ENCODE data around the gene NOS3. TPM values are rescaled to one million over a fixed set of nuclear protein-coding genes. Genes with fewer than 3 reads are reported as not detected.

Gene NOS3
- total and polyA plus RNA-seq, 7 donors = 1.4 to 13.2 (median 5.8) TPM

DNA sequence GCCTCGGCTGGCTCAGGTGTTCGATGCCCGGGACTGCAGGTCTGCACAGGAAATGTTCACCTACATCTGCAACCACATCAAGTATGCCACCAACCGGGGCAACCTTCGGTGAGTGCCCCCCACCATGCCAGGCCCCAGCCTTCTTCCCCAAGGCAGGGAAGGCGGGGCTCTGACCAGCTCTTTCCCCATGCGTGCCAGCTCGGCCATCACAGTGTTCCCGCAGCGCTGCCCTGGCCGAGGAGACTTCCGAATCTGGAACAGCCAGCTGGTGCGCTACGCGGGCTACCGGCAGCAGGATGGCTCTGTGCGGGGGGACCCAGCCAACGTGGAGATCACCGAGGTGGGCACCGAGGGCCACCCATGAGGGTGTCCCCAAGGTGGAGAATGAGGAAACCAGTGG lies 7.5 kb downstream of the NOS3 start:
- H3K4me1 ChIP-seq = no peaks in the 10 kb centered on the region
- no peak for ATAC-seq
- WGBS, 3 donors = 77 to 85% (median 81%) methylated on average over 20 of the region's 20 CpGs

DNA sequence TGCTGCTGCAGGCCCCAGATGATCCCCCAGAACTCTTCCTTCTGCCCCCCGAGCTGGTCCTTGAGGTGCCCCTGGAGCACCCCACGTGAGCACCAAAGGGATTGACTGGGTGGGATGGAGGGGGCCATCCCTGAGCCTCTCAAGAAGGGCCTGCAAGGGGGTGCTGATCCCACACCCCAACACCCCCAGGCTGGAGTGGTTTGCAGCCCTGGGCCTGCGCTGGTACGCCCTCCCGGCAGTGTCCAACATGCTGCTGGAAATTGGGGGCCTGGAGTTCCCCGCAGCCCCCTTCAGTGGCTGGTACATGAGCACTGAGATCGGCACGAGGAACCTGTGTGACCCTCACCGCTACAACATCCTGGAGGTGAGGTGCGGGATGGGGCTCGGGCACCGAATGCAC lies 8.2 kb downstream of the NOS3 start:
- TF ChIP-seq, protein P1, sequence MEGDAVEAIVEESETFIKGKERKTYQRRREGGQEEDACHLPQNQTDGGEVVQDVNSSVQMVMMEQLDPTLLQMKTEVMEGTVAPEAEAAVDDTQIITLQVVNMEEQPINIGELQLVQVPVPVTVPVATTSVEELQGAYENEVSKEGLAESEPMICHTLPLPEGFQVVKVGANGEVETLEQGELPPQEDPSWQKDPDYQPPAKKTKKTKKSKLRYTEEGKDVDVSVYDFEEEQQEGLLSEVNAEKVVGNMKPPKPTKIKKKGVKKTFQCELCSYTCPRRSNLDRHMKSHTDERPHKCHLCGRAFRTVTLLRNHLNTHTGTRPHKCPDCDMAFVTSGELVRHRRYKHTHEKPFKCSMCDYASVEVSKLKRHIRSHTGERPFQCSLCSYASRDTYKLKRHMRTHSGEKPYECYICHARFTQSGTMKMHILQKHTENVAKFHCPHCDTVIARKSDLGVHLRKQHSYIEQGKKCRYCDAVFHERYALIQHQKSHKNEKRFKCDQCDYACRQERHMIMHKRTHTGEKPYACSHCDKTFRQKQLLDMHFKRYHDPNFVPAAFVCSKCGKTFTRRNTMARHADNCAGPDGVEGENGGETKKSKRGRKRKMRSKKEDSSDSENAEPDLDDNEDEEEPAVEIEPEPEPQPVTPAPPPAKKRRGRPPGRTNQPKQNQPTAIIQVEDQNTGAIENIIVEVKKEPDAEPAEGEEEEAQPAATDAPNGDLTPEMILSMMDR (IDR thresholded peaks at IDR 0.05) = no peak
- Histone ChIP-seq H3K36me3 (ENCODE audit: insufficient read depth in 1 of 2, low read depth in 1 of 2) (no peaks in the 10 kb centered on the region), H3K9me3 (no peaks in the 10 kb centered on the region), H3K4me1 (no peaks in the 10 kb centered on the region), H3K27me3 (ENCODE audit: insufficient read depth in 3 of 3, low read length in 2 of 3) (peaks cover 0 to 13% (median 4%) of the 10 kb centered on the region in 3 donors), H3K27ac (no peak overlapping the region), H3K4me3 (no peak overlapping the region)
- DNase-seq = no peak
- intact Hi-C loops (cut with DNase I) = no loop called here
- no peak for ATAC-seq
- WGBS, 3 donors = 89 to 95% (median 90%) methylated on average over 12 of the region's 12 CpGs

More for the DNA sequence above, 7.5 kb downstream of the NOS3 start:
- TF ChIP-seq, protein P1 (IDR thresholded peaks at IDR 0.05) = no peak
- intact Hi-C loops (cut with DNase I) = no loop called here
- Histone ChIP-seq H3K4me3 (no peak overlapping the region), H3K36me3 (ENCODE audit: insufficient read depth in 1 of 2, low read depth in 1 of 2) (no peaks in the 10 kb centered on the region), H3K27me3 (ENCODE audit: insufficient read depth in 3 of 3, low read length in 2 of 3) (peaks cover 0 to 9% (median 4%) of the 10 kb centered on the region in 3 donors), H3K9me3 (no peaks in the 10 kb centered on the region), H3K27ac (no peak overlapping the region)
- no peak for DNase-seq

DNA sequence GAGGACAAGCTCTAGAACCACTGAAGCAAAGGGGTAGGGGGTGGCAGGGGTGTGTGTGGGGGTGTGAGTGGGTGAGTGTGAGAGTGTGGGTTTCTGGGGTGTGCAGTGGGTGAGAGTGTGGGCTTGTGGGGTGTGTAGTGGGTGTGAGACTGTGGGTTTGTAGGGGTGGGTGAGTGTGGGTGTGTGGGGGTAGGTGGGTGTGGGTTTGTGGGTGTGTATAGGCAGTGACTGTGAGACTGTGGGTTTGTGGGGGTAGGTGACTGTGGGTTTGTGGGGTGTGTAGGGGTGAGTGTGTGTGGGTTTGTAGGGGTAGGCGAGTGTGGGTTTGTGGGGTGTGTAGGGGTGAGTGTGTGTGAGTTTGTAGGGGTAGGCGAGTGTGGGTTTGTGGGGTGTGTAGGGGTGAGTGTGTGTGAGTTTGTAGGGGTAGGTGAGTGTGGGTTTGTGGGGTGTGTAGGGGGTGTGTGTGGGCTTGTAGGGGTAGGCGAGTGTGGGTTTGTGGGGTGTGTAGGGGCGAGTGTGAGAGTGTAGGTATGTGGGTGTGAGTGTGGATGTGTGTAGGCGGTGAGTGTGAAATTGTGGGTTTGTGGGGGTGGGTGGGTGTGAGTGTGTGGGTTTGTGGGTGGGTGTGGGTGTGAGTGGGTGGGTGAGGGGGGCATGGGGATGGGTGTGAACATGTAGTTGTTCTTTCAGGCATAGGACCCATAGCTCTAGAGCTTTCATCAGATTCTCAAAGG lies 8.8 kb downstream of the NOS3 start:
- no peaks in the 10 kb centered on the region for H3K9me3 ChIP-seq
- ATAC-seq (no peak), DNase-seq (no peak)
- H3K4me1 ChIP-seq = no peaks in the 10 kb centered on the region
- 94 to 98% (median 94%) methylated on average over 4 to 5 of the region's 5 CpGs for WGBS, 3 donors
- no peaks in the 10 kb centered on the region for H3K36me3 ChIP-seq (ENCODE audit: insufficient read depth in 1 of 2, low read depth in 1 of 2)
- H3K27me3 ChIP-seq (ENCODE audit: insufficient read depth in 3 of 3, low read length in 2 of 3) = peaks cover 0 to 13% (median 4%) of the 10 kb centered on the region in 3 donors
- no peak overlapping the region for H3K4me3 ChIP-seq
- intact Hi-C loops (cut with DNase I) = no loop called here
- TF ChIP-seq, protein P1 (IDR thresholded peaks at IDR 0.05) = no peak
- no peak overlapping the region for H3K27ac ChIP-seq

DNA sequence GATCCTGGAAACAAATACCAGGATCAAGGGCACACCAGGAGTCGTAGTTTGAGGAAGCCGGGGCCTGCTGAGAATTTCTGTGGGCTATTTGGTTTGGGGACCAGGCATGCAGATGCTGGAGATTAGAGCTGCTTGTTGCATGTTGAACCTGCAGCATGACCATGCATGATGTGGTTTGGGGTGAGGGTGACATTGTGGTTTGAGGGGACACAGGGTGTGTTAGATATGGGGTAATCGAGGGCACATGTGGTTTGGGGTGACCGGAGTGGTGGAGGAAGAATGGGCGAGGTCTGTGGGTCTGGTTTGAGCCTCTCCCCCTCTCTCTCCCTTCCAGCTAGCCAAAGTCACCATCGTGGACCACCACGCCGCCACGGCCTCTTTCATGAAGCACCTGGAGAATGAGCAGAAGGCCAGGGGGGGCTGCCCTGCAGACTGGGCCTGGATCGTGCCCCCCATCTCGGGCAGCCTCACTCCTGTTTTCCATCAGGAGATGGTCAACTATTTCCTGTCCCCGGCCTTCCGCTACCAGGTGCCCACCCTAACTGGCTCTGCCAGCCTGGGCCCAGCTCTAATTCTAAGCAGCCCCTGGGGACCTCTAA lies 10.2 kb downstream of the NOS3 start:
- no peaks in the 10 kb centered on the region for H3K36me3 ChIP-seq (ENCODE audit: insufficient read depth in 1 of 2, low read depth in 1 of 2)
- H3K4me3 ChIP-seq = no peak overlapping the region
- 90 to 95% (median 90%) methylated on average over 13 of the region's 13 CpGs for WGBS, 3 donors
- no peak overlapping the region for H3K27ac ChIP-seq
- H3K4me1 ChIP-seq = no peaks in the 10 kb centered on the region
- peaks cover 0 to 13% (median 4%) of the 10 kb centered on the region in 3 donors for H3K27me3 ChIP-seq (ENCODE audit: insufficient read depth in 3 of 3, low read length in 2 of 3)
- intact Hi-C loops (cut with DNase I) = no loop called here
- DNase-seq = no peak
- H3K9me3 ChIP-seq = no peaks in the 10 kb centered on the region
- TF ChIP-seq, protein P1 (IDR thresholded peaks at IDR 0.05) = no peak
- no peak for ATAC-seq

All from psoas muscle (tissue), 8 donors.